NCI-H2196 (cell line): ENCODE data around the gene CCDC152.

Source experiments
- DNase-seq: peaks from one replicate; lab custom pipeline; 2025; ENCODE audit not compliant: unreplicated experiment; lab: John Stamatoyannopoulos, UW

Gene CCDC152

DNA sequence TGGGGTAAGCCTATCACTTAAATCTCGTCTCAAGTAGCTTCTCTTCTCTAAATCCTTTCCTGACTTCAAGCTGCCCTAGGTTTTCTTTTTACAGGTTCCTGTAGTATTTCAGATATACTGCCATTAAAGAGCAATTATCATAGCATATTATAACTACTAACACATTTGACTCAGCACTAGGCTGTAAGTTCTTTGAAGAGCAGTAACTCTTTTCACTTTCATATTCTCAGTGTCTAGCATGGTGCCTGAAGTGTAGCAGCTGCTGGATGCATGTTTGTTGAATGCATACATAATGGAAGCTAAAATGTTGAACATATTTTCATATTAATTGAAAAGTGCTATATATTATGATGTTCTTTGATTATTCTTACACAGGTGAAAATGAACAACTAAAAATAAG, 22.5 kb downstream of the CCDC152 start:
- DNase-seq: no peak

DNA sequence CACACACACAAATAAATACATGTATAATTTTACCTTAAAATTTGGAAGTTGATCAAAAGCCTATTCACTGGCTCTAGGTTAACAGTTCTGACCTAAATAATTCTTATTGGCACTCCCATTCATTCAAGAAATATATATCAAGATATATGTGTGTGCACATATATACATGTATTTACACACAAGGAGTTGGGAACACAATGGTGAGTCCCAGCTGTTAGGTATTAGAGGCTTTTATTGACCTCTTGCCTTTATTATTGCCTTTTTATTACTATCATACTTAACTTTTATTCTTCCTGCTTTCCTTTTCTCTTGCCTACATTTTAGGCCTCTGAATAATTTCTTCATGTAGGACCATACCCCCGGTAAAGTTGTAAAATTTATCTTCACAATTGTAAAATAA, 25.0 kb downstream of the CCDC152 start:
- DNase-seq: no peak

DNA sequence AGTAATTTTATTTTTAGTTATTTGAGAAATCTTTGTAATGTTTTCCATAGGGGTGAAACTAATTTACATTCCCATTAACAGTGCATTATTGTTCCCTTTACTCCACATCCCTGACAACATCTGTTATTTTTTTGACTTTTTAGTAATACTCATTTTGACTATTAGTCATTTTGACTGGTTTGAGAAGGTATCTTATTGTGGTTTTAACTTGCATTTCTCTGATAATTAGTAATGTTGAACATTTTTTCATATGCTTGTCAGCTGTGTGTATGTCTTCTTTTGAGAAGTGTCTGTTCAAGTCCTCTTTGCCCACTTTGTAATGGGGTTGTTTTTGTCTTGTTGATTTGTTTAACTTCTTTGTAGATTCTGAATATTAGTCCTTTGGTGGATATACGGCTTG, 27.5 kb downstream of the CCDC152 start:
- no peak for DNase-seq

DNA sequence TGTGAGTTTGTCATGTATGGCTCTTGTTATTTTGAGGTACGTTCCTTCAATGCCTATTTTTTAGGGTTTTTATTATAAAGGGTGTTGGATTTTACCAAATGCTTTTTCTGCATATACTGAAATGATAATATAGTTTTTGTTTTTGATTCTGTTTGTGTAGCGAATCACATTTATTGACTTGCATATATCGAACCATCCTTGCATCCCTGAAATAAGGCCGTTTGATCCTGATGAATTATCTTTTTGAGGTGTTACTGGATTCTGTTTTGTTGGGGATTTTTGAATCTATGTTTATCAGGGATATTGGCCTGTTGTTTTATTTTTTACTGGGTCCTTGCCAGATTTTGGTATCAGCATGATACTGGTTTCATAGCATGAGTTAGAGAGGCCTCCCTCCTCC, 29.1 kb downstream of the CCDC152 start:
- no peak for DNase-seq

DNA sequence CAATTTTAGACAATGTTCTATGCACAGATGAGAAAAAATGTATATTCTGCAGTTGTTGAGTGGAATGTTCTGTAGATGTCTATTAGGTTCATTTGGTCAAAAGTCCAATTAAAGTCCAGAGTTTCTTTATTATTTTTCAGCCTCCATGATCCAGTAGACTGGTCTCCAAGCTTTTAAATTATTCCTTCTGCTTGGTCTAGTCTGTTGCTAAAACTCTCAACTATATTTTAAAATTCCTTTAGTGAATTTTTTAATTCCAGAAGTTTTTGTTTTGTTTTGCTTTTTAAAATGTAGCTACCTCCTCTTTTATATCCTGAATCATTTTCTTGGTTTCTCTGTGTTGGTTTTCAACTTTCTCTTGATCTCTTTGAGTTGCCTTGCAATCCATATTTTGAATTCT, 30.5 kb downstream of the CCDC152 start:
- no peak for DNase-seq

DNA sequence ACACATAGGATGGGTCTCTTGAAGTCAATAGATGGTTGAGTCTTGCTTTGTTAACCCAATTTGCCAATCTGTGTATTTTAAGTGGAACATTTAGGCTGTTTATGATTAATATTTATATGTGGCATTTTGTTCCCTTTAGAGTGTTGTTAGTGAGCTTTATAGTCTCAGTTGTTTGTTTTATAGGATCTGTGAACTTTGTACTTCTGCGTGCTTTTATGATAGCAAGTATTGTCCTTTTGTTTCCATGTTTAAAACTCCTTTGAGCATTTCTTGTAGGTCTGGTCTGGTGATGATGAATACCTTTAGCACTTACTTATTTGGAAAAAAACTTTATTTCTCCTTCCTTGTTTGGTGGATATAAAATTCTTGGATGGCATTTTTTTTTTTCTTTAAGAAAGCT, 31.2 kb downstream of the CCDC152 start:
- DNase-seq: no peak

DNA sequence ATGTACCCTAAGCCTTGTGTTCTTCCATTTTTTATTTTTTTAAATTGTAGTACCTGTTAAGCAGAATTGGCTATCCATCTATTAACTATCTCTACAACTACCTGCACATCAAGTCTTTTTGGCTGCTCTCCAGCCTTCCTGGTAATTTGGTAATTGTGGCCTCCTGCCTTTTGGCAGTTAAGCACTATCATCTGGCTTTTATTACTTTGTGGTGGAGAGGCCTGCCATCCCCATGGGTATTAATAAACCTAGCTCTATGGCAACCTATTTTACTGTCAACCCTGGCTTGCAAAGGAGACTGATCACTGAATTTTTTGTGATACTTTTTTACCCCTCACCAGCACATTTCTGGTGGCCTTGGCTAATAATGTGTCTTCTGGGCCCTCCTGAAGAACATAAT, 34.5 kb downstream of the CCDC152 start:
- DNase-seq: no peak

DNA sequence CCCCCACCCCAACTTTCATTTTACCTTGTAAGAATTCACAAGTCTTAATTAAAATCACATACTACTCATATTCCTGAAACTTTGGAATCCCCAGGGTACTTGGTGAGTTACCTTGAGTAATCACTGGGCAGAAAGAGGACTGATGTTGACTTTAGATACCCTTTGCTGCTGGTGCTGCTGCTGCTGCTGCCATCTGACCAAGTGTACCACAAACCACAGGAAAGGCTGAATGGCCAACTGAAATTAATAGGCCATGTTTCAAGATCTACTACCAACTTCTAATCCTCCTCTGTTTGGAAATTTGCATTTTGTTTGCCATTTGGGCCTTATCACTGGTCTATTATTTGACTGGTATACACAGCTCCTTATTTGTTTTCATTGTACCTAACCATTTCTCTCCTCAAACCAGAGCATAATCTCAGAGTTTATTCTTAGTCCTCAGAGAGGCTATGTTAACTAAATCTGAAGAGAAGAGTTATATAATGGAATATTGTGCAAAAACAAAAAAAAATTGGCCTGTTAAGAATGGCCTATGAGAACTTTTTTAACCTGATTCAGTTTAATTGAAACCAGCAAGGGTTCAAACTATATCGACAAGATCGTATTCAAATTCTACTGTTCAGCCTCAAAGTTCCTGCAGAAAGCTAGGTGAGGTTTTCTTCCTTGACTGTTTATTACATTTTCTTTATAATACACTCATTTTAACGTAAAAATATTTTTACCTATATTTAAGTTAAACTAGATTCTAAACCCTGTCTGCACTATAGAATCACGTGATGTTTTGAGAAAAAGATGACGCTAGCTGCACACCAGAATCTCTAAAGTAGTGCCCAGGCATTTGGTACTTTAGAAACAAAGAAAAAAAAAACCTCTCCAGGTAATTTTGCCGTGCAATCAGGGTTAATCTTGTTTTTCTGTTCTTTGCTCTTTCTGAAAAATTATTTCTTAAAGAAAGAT, 41.9 kb downstream of the CCDC152 start:
- DNase-seq: no peak

DNA sequence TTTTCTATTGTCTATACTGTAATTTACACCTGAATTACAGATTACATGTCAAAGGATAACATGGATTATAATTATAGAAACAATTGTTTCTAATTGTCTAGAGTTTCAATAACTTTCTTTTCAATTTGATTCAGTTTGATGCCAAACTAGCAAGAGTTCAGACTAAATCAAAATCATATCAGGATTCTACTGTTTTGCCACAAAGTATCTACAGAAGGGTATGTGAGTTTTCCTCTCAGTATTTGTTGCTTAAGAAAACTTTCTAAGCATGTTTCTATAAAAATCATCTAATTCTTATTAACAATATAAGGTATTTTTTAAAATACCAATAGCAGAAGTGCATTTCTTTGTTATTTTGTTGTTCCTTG, 42.6 kb downstream of the CCDC152 start:
- DNase-seq: no peak

DNA sequence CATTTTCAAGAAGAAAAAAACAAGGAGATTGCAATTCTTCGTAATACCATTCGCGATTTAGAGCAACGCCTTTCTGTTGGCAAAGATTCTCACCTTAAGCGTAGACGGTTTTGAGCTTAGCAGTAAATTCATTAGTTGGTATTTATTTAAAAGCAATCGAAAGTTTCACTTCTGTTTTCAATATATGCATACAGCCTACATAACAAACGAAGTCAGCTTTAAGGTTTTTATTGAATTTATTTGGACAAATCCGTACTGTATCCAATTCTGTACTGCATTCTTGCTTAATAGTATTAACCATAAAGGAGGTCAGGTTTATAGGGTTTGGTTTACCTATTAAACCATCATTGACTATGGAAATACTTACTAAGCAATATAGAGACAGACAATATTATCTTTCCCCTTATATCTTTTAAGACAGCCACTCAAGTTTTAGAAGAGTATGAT, 43.1 kb downstream of the CCDC152 start:
- DNase-seq: no peak

DNA sequence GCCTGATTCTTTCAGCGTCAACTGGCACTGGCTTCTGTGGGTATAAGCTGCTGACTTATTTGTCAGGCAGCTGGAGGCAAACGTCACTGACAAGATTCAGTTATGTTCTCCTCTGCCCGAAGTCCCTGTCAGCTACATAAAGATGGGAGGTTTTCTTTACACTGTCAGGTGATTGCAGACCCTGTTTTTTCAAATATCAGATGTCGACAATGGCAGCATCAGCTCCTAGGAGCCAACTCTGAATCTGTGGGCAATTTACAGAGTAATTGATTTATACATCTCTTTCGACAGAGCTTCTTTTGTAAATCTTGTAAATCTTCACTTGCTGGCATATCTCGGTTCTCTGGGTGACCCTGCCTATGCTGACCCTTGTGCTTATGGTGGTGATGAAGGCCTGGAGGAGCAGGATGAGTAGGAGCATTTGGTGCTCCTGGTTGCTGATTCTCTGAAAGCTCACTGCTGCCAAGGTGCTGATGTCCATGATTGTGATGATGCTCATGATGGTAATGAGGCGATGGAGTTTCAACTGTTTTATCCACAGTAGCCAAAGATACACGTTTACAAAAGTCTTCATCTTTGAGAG, 44.2 kb downstream of the CCDC152 start:
- no peak for DNase-seq

DNA sequence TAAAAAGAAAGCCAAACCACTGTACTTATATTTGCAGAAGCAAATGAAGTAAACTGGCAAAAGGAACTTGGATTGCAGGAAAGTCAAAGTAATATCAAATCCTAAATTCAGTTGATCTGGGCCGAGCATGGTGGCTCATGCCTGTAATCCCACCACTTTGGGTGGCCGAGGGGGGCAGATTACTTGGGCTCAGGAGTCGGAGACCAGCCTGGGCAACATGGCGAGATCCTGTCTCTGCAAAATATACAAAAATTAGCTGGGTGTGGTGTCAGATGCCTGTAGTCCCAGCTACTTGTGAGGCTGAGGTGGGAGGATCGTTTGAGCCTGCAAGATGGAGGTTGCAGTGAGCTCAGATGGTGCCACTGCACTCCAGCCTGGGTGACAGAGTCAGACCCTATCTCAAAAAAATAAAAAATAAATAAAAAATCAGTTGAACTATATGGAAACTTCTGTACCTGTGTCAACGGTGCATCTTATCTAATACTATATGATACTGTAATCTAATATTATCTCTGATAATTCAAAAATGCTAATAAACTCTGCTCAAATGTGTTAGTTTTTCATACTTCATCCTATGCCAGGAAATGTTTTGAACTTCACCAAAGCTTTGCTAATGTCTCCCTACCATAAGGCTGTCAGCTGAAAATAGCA, 45.0 kb downstream of the CCDC152 start:
- DNase-seq: no peak

DNA sequence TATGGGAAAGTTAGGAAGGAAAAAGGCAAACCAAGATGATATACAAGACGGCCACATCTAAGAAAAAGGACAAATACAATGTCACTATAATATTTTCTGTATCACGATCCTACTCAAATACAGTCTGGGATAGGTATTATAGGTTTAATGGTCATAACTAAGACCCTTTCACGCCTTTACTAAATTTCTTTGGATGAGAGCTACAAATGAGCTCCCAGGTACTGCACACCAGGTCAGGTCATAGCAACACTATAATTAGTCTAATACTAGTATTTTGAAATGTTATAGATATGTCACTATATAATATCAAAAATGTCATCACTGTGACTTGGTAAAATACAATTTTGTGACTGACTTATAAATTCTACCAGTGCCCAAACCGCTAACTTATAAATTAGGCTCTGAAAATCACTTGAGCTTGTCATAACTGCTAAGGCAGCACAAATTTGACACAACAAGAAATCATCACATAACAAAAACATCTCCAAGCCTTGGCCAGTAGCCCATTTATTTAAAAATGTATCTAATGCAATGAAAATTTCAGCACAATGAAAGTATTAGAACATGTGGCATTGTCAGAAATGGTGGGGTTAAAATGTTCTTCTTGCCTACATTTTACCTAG, 48.2 kb downstream of the CCDC152 start:
- DNase-seq: no peak

DNA sequence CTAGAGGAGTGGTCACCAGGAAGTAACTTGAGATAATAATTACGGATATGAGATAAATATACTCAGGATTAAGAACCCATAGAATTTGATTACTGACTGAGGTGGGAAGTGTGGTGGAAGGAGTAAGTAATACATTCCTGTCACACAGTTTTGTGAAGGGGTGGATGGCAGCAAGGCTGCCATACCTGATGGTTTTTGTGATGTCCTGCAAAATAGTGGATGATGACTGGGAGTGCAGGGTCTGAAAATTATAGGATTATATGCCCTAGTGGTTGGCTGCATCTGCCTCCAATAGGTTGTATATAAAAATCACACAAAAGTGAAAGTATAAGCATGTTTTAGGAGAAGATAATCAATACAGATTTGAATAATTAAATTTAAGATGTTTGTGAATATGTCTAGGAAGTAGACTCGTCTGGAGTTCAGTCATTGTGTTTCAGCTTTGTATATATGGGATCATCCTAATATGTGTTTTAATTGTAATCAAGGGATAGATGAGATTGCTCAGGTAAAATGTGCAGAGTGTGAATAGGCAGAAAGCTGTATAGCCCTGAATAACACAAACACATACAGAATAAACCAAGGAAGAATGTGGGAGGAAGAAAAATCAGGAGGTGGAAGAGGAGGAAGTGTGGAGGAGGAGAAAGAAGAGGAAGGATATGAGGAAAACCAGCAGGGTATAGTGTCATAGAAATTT, 49.5 kb downstream of the CCDC152 start:
- no peak for DNase-seq

DNA sequence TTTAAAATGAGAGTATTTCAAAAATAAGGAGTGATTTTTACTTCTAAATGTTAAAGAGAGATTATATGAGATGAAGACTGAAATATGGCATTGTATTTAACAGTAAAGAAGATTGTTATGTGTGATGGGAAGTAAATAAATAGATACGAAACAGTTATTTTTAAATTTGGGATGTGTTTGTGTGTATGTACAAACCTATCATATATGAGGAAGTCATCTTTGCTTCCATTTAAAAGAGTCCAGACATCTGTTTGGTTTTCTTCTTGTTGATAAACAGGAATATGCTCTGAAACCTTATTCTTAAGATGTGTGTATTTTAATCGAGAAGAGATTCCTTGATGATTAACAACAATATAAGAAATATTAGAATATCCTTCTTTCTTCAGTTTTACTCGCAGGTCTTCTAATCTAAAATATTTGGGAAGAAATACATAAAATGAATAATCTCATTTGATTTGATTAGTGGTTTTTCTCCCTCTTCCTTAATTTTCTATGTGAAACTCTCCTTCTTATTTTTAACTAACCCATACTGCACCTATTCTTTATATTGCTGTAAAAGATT, 50.2 kb downstream of the CCDC152 start:
- DNase-seq: no peak

DNA sequence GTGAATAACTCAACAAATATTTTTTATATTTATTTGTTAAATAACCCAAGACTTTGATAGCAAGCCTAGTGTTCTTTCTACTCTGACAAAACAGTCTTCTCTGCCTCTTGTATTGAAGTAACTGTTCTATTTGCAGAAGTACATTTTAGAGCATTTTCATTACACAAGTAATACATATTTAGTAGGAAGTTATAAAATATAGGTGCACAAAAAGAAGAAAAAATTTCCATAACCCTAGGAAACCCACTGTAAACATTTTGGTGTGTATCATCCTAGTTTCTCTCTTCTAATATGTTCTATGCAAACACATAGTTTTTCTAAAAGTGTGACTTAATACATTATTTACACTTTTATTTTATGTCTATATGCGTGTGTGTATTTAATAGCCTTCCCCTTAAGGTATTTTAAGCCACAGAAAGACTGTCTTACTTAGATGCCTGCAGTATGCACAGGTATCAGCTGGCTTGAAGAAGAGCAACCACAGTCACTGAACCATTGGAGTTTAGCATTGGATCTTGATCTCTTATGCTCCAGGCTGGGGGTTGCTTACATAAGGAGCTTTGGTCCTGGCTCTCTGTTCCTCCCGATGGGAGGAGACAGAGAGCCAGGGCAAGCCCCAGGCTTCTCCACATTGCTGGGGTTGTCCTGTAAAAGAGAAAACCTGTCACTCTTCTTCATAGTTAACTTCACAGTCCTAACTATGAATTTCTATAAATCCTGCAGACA, 51.3 kb downstream of the CCDC152 start:
- no peak for DNase-seq

DNA sequence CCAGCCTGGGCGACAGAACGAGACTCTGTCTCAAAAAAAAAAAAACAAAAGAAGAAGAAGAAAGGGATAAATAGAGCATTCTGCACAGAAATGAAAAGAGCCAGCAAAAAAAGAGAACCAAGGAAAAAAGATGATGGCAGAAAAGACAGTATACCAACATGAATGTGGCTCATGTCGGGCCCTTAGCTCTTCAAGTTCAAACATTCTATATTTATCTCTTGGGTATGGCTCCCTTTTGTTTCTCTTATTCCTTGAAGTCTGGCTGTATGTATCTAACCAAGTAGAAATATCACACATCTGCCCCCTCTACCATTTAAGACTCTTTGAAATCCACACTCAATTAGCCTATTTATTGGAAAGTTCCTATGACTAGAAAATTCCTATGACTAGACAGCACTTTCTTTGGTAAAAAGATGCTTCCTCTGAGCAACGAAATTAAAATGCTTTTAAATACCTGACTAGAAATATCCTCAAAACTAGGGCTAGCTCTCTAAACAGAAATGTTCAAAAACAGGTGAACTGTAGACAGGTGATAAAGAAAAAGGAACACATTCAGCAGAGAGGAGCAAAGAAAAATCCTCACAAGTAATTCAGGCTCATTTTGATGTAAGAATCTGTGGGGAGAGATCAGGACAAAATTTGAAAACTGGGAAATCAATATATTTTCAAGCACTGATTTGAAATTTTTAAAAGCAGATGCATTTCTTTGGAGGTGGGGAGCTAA, 52.4 kb downstream of the CCDC152 start:
- DNase-seq: no peak

DNA sequence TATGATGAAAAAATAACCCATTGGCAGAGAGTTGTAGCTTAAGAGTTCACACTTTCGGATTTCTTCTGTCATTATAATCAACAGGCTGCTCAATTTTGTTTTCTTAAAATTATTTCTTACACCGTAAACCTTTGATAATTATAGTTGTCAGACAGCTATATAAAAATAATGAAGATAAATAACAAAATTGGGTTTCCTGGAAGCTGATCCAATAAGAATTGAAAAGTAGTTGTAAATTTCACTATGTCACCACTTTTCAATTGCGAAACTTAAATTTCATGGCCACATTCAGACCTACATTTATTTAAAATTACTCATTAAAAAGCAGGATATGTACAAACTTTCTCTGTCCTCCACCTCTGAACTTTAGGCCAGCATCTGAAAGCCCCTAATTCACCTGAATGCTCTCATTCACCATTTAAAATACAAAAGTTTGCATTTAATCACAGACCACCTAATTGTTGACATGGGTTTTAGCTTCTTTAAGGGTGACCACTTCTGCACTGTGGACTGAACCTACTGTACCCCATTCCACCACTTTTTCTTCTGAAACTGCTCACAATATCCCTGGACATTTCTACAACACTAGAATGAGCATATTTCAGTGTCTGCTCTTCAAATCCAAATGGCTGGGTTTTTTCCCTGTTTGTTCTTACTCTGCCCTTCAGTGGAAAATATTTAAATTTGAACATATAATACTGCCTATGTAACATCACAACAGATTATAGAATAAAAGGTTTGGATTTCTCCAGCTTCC, 54.4 kb downstream of the CCDC152 start:
- no peak for DNase-seq
